ENCODE data around the gene SMURF2. TPM values are rescaled to one million over a fixed set of nuclear protein-coding genes. Genes with fewer than 3 reads are reported as not detected.

Gene SMURF2
- total and polyA plus RNA-seq, 10 donors: 5.4 to 35.7 (median 25.0) TPM

DNA sequence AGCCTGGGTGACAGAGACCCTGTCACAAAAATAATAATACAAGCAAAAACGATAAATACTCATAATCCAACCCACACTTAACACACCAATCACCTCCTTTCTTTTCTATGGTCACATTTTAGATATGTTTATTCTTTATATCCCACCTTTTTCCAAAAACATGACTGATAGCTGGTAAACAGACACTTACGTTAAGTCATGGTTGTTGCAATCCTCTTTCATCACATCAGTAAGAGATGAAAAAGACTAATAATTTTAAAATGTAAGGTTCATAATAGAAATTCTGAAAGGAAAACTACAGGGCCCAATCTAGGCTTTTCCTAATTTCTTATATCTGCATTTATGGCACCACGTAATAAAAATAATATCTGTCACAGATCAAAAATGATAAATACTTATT, 10.2 kb downstream of the SMURF2 start:
- H3K27me3 ChIP-seq (replicated peaks in 1 of 7): no peaks in the 10 kb centered on the region
- H3K27ac ChIP-seq: no peak overlapping the region
- TF ChIP-seq, protein P1, sequence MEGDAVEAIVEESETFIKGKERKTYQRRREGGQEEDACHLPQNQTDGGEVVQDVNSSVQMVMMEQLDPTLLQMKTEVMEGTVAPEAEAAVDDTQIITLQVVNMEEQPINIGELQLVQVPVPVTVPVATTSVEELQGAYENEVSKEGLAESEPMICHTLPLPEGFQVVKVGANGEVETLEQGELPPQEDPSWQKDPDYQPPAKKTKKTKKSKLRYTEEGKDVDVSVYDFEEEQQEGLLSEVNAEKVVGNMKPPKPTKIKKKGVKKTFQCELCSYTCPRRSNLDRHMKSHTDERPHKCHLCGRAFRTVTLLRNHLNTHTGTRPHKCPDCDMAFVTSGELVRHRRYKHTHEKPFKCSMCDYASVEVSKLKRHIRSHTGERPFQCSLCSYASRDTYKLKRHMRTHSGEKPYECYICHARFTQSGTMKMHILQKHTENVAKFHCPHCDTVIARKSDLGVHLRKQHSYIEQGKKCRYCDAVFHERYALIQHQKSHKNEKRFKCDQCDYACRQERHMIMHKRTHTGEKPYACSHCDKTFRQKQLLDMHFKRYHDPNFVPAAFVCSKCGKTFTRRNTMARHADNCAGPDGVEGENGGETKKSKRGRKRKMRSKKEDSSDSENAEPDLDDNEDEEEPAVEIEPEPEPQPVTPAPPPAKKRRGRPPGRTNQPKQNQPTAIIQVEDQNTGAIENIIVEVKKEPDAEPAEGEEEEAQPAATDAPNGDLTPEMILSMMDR (IDR thresholded peaks at IDR 0.05 in 8 of 11, conservative IDR thresholded peaks at IDR 0.05 in 3 of 11): no peak
- TF ChIP-seq POLR2A (IDR thresholded peaks at IDR 0.05): no peak
- TF ChIP-seq POLR2AphosphoS5 (IDR thresholded peaks at IDR 0.05): no peak
- WGBS, 5 donors: 68 to 80% (median 77%) methylated on average over 3 of the region's 3 CpGs
- peaks cover 0 to 9% (median 0%) of the 10 kb centered on the region in 6 donors for H3K36me3 ChIP-seq
- peaks cover 10 to 86% (median 37%) of the 10 kb centered on the region in 6 donors for H3K4me1 ChIP-seq
- peaks cover 0 to 6% (median 4%) of the 10 kb centered on the region in 8 donors for H3K9me3 ChIP-seq
- H3K4me3 ChIP-seq: no peak overlapping the region
- DNase-seq: no peak
- intact Hi-C loops (cut with DNase I; ENCODE audit: low total_unique reads): loop anchor here (10.0 kb wide), 1 partner anchor 137 kb away; no protein-coding TSS in a partner anchor

DNA sequence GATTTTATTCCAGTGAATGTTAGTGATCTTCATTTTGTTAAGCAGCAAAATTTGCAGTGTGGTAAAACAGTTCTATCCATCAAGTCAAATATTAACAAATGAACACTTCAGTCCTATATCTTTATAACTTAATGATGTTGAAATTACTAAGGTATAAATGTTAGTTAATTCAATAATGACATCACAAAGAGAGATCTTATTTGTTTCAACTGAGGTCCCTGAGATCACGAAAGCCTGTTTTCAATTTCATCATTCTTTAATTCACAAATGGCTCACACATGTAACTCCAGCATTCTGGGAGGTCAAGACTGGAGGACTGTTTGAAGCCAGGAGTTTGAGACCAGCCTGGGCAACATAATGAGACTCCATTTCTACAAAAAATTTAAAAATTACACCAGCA, 13.9 kb downstream of the SMURF2 start:
- 81 to 97% (median 90%) methylated on average over 1 of the region's 1 CpG for WGBS, 5 donors
- intact Hi-C loops (cut with DNase I; ENCODE audit: low total_unique reads): loop anchor here (10.0 kb wide), 1 partner anchor 223 kb away; no protein-coding TSS in a partner anchor
- Histone ChIP-seq H3K27me3 (replicated peaks in 1 of 7) (no peaks in the 10 kb centered on the region), H3K9me3 (no peaks in the 10 kb centered on the region), H3K4me3 (no peak overlapping the region), H3K36me3 (peaks cover 0 to 32% (median 0%) of the 10 kb centered on the region in 6 donors), H3K27ac (no peak overlapping the region), H3K4me1 (peaks cover 10 to 87% (median 27%) of the 10 kb centered on the region in 6 donors)
- TF ChIP-seq, protein P1 (IDR thresholded peaks at IDR 0.05 in 8 of 11, conservative IDR thresholded peaks at IDR 0.05 in 3 of 11): no peak
- TF ChIP-seq POLR2AphosphoS5 (IDR thresholded peaks at IDR 0.05): no peak
- TF ChIP-seq POLR2A (IDR thresholded peaks at IDR 0.05): no peak
- no peak for DNase-seq

DNA sequence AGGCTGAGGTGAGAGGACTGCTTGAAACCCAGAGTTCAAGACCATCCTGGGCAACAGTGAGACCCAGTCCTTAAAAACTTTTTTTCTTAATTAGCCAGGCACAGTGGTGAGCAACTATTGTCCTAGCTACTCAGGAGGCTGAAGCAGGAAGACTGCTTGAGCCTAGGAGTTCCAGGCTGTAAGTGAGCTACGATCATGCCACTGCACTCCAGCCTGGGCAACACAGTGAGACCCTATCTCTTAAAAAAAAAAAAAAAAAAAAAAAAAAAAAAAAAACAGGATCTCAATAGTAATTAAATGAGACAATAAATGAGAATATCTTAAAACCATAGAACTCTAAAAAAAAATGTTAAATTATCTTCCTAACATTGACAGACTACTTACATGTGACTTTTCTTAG, 14.3 kb downstream of the SMURF2 start:
- intact Hi-C loops (cut with DNase I; ENCODE audit: low total_unique reads): loop anchor here (10.0 kb wide), 1 partner anchor 223 kb away; no protein-coding TSS in a partner anchor
- TF ChIP-seq POLR2A (IDR thresholded peaks at IDR 0.05): no peak
- no peak for TF ChIP-seq POLR2AphosphoS5 (IDR thresholded peaks at IDR 0.05)
- TF ChIP-seq, protein P1 (IDR thresholded peaks at IDR 0.05 in 8 of 11, conservative IDR thresholded peaks at IDR 0.05 in 3 of 11): no peak
- Histone ChIP-seq H3K4me3 (no peak overlapping the region), H3K27me3 (replicated peaks in 1 of 7) (no peaks in the 10 kb centered on the region), H3K9me3 (no peaks in the 10 kb centered on the region), H3K27ac (no peak overlapping the region), H3K36me3 (peaks cover 0 to 36% (median 0%) of the 10 kb centered on the region in 6 donors), H3K4me1 (peaks cover 10 to 87% (median 26%) of the 10 kb centered on the region in 6 donors)
- DNase-seq: no peak
- WGBS, 5 donors: 91 to 100% (median 97%) methylated on average over 1 of the region's 1 CpG

DNA sequence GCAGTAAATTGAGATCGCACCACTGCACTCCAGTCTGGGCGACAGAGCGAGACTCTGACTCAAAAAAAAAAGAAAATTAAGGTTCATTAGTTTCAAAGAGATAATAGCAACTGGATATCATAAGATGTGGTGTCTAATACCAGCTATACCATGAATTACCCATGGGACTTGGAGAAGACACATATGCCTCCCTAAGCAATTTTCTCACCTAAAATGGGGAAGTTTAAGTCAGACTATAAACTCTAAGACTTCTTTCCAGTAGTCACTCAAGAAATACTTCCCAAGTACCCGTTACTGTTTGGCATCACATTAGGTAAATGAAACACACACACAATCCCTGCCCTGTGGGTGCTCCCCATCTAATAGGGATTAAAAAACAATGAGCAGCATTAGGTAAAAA, 22.6 kb downstream of the SMURF2 start:
- Histone ChIP-seq H3K27ac (no peak overlapping the region), H3K9me3 (no peaks in the 10 kb centered on the region), H3K4me3 (no peak overlapping the region), H3K27me3 (replicated peaks in 1 of 7) (no peaks in the 10 kb centered on the region), H3K36me3 (peaks cover 0 to 28% (median 0%) of the 10 kb centered on the region in 6 donors), H3K4me1 (peaks cover 2 to 82% (median 26%) of the 10 kb centered on the region in 6 donors)
- no peak for DNase-seq
- TF ChIP-seq, protein P1 (IDR thresholded peaks at IDR 0.05 in 8 of 11, conservative IDR thresholded peaks at IDR 0.05 in 3 of 11): no peak
- no peak for TF ChIP-seq POLR2AphosphoS5 (IDR thresholded peaks at IDR 0.05)
- no peak for TF ChIP-seq POLR2A (IDR thresholded peaks at IDR 0.05)
- 86 to 94% (median 89%) methylated on average over 4 of the region's 4 CpGs for WGBS, 5 donors
- intact Hi-C loops (cut with DNase I; ENCODE audit: low total_unique reads): no loop called here

All from spleen (tissue), 11 donors.